ENCODE measurements around the gene FURIN. TPM values are rescaled to one million over a fixed set of nuclear protein-coding genes. Genes with fewer than 3 reads are reported as not detected.

Gene FURIN
- polyA plus RNA-seq, 3 donors = 6.5 to 47.3 (median 14.3) TPM

DNA sequence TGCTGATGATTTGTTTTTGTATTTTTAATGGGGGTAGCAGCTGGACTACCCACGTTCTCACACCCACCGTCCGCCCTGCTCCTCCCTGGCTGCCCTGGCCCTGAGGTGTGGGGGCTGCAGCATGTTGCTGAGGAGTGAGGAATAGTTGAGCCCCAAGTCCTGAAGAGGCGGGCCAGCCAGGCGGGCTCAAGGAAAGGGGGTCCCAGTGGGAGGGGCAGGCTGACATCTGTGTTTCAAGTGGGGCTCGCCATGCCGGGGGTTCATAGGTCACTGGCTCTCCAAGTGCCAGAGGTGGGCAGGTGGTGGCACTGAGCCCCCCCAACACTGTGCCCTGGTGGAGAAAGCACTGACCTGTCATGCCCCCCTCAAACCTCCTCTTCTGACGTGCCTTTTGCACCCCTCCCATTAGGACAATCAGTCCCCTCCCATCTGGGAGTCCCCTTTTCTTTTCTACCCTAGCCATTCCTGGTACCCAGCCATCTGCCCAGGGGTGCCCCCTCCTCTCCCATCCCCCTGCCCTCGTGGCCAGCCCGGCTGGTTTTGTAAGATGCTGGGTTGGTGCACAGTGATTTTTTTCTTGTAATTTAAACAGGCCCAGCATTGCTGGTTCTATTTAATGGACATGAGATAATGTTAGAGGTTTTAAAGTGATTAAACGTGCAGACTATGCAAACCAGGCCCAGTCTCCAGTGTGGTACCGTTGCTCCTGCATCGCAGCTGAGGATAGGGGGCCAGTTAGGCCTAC is 14.6 kb downstream of the FURIN start:
- H3K36me3 Mint-ChIP-seq = peaks cover 51 to 66% of the 10 kb centered on the region in 2 donors
- H3K9ac ChIP-seq (ENCODE audit: insufficient read depth, low read length, poor library complexity, severe bottlenecking) = peak overlapping the region; percentile 1
- H2AFZ ChIP-seq (ENCODE audit: insufficient read depth, low read depth, low read length, poor library complexity, severe bottlenecking) = no peak overlapping the region
- H3K4me1 ChIP-seq (ENCODE audit: control insufficient read depth in 1 of 2, insufficient read depth in 2 of 2, low read length in 2 of 2) = peaks cover 31 to 54% of the 10 kb centered on the region in 2 donors
- H3K36me3 ChIP-seq (replicated peaks in 1 of 2; ENCODE audit: control insufficient read depth in 1 of 2, insufficient read depth in 2 of 2, low read length in 2 of 2) = peaks cover 62 to 69% of the 10 kb centered on the region in 2 donors
- H3K27me3 Mint-ChIP-seq (ENCODE audit: low read depth in 3 of 3) = peaks cover 0 to 1% (median 0%) of the 10 kb centered on the region in 3 donors
- no peak overlapping the region for H3K4me3 Mint-ChIP-seq
- no peaks in the 10 kb centered on the region for H3K27me3 ChIP-seq (ENCODE audit: control insufficient read depth in 2 of 2, insufficient read depth in 2 of 2, low read length in 2 of 2)
- peak overlapping the region; percentile 67 to 88 for H3K27ac ChIP-seq (ENCODE audit: low read depth in 1 of 2, low read length in 2 of 2)
- peak overlapping the region; percentile 96 for H3K4me2 ChIP-seq (replicated peaks; ENCODE audit: extremely low read depth, low read length, poor library complexity, severe bottlenecking)
- TF ChIP-seq, protein P1, sequence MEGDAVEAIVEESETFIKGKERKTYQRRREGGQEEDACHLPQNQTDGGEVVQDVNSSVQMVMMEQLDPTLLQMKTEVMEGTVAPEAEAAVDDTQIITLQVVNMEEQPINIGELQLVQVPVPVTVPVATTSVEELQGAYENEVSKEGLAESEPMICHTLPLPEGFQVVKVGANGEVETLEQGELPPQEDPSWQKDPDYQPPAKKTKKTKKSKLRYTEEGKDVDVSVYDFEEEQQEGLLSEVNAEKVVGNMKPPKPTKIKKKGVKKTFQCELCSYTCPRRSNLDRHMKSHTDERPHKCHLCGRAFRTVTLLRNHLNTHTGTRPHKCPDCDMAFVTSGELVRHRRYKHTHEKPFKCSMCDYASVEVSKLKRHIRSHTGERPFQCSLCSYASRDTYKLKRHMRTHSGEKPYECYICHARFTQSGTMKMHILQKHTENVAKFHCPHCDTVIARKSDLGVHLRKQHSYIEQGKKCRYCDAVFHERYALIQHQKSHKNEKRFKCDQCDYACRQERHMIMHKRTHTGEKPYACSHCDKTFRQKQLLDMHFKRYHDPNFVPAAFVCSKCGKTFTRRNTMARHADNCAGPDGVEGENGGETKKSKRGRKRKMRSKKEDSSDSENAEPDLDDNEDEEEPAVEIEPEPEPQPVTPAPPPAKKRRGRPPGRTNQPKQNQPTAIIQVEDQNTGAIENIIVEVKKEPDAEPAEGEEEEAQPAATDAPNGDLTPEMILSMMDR (IDR thresholded peaks at IDR 0.05) = no peak
- H3K27ac Mint-ChIP-seq = peak overlapping the region; percentile 11 to 88 (median 80)
- H4K20me1 ChIP-seq (ENCODE audit: insufficient read depth, low read length) = peaks cover 72% of the 10 kb centered on the region
- H3K79me2 ChIP-seq (ENCODE audit: insufficient read depth, low read length) = peaks cover 66% of the 10 kb centered on the region
- H3K9me3 ChIP-seq (replicated peaks in 1 of 2; ENCODE audit: control insufficient read depth in 1 of 2, insufficient read depth in 1 of 2, low read length in 2 of 2) = no peaks in the 10 kb centered on the region
- intact Hi-C loops (cut with micrococcal nuclease) = loop anchor here in 1 of 2 donors (10.0 kb wide), 1 partner anchor 168 kb away; the partner anchor contains the start of gene BLM
- peak overlapping the region in 1 of 3 experiments; percentile 99 for H3K4me3 ChIP-seq (replicated peaks in 1 of 3; ENCODE audit: low read depth in 2 of 3, low read length in 3 of 3)
- WGBS (ENCODE audit: insufficient coverage) = 93% methylated on average over 11 of the region's 13 CpGs
- H3K4me1 Mint-ChIP-seq = peaks cover 38% of the 10 kb centered on the region
- no peaks in the 10 kb centered on the region for H3K9me3 Mint-ChIP-seq
- DNase-seq = no peak

DNA sequence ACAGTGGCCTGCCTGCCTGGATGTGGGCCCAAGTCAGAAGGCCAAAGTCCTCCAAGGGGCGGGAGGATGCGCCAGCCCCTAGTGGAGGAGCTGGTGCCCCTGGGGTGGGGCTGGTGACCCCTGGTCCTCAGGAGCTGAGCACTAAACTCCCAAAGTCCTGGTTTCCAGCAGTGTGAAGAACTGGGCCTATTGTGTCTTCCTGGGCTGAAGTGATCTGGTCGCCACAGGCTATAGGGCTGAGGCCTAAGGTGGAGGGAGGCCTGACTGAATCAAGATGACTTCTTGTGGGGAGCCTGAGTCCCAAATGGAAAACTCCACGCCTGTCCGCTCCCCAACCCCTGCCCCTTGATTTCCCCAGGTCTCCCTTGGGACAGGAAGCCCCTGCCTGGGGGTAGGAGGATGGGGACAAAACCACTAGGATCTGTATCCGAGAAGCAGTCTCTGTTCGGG is 15.2 kb downstream of the FURIN start:
- peak overlapping the region; percentile 67 to 88 for H3K27ac ChIP-seq (ENCODE audit: low read depth in 1 of 2, low read length in 2 of 2)

More for the DNA sequence above, 15.2 kb downstream of the FURIN start:
- H3K4me1 Mint-ChIP-seq = peaks cover 42% of the 10 kb centered on the region
- H4K20me1 ChIP-seq (ENCODE audit: insufficient read depth, low read length) = peaks cover 72% of the 10 kb centered on the region
- DNase-seq = peak in 1 of 3 donors; percentile 15
- H3K4me3 ChIP-seq (replicated peaks in 1 of 3; ENCODE audit: low read depth in 2 of 3, low read length in 3 of 3) = peak overlapping the region; percentile 33 to 99 (median 69)
- H3K27me3 Mint-ChIP-seq (ENCODE audit: low read depth in 3 of 3) = peaks cover 0 to 1% (median 0%) of the 10 kb centered on the region in 3 donors
- peaks cover 62 to 69% of the 10 kb centered on the region in 2 donors for H3K36me3 ChIP-seq (replicated peaks in 1 of 2; ENCODE audit: control insufficient read depth in 1 of 2, insufficient read depth in 2 of 2, low read length in 2 of 2)
- H3K4me2 ChIP-seq (replicated peaks; ENCODE audit: extremely low read depth, low read length, poor library complexity, severe bottlenecking) = peak overlapping the region; percentile 96
- H3K4me3 Mint-ChIP-seq = peak overlapping the region; percentile 64 to 66
- H3K9me3 Mint-ChIP-seq = no peaks in the 10 kb centered on the region
- peak overlapping the region; percentile 65 to 89 (median 83) for H3K27ac Mint-ChIP-seq
- peaks cover 49 to 66% of the 10 kb centered on the region in 2 donors for H3K36me3 Mint-ChIP-seq
- intact Hi-C loops (cut with micrococcal nuclease) = loop anchor here in 1 of 2 donors (10.0 kb wide), 1 partner anchor 169 kb away; the partner anchor contains the start of gene BLM
- peak overlapping the region; percentile 93 for H3K9ac ChIP-seq (ENCODE audit: insufficient read depth, low read length, poor library complexity, severe bottlenecking)
- WGBS (ENCODE audit: insufficient coverage) = 45% methylated on average over 5 of the region's 7 CpGs
- peaks cover 70% of the 10 kb centered on the region for H3K79me2 ChIP-seq (ENCODE audit: insufficient read depth, low read length)
- peak overlapping the region; percentile 79 for H2AFZ ChIP-seq (ENCODE audit: insufficient read depth, low read depth, low read length, poor library complexity, severe bottlenecking)
- TF ChIP-seq, protein P1 (IDR thresholded peaks at IDR 0.05) = no peak
- H3K27me3 ChIP-seq (ENCODE audit: control insufficient read depth in 2 of 2, insufficient read depth in 2 of 2, low read length in 2 of 2) = no peaks in the 10 kb centered on the region
- peaks cover 31 to 56% of the 10 kb centered on the region in 2 donors for H3K4me1 ChIP-seq (ENCODE audit: control insufficient read depth in 1 of 2, insufficient read depth in 2 of 2, low read length in 2 of 2)
- H3K9me3 ChIP-seq (replicated peaks in 1 of 2; ENCODE audit: control insufficient read depth in 1 of 2, insufficient read depth in 1 of 2, low read length in 2 of 2) = no peaks in the 10 kb centered on the region
